Measurements from ENCODE around the gene TUBB1.

DNA sequence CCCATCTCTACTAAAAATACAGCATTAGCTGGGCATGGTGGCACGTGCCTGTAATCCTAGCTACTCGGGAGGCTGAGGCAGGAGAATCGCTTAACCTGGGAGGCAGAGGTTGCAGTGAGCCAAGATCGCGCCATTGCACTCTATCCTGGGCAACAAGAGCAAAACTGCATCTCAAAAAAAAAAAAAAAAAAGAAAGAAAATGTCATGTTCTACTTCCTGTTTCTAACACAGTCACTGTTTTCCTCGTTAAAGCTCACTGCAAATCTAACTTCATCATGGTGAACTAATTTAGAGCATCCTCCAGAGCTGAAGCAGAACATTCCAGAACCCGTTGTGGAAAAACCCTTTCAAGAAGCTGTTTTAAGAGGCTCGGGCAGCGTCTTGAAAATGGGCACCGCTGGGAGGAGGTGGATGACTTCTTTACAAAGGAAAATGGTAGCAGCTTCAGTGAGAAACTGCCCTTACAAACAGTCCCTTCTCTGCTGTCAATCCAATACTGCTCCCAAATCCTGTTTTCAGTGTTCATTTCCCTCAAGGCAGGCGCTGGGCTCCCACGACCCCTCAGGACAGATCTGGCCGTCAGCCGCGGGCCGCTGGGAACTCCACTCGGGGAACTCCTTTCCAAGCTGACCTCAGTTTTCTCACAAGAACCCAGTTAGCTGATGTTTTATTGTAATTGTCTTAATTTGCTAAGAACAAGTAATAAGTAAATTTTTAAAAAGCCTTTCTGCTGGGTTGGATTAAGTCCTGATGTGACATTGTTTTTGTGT, 24.7 kb upstream of the TUBB1 start:
- TF ChIP-seq CTCF (IDR thresholded peaks at IDR 0.05) (no peak), EP300 (IDR thresholded peaks at IDR 0.05) (no peak), POLR2A (IDR thresholded peaks at IDR 0.05) (no peak)

Data from gastroesophageal sphincter (tissue), 3 donors.